Renal cortex interstitium (tissue), 11 donors: Measurements from ENCODE around the gene PHF21A. TPM values are rescaled to one million over a fixed set of nuclear protein-coding genes. Genes with fewer than 3 reads are reported as not detected.
"Not testable (repeated sequence)": the region's sequence is repeated elsewhere in the genome, so short reads cannot be mapped to it uniquely, and the experiment has no call there.

Experiments
- DNase-seq, 11 donors: peaks; one replicate each; pipeline ENCODE4 v3.0.0-alpha.2; 2013; ENCODE audit warnings: low read depth in 9 of 11, low spot score in 4 of 11; ENCODE audit errors: extremely low read depth in 1 of 11
- polyA plus RNA-seq, 3 donors: library from polyadenylated mRNA; unstranded; fragments of 120-200 nt; gene quantifications; one replicate each; pipeline ENCODE4 v1.2.1, GENCODE V29; 2013; ENCODE audit not compliant: insufficient read length in 3 of 3

Gene PHF21A
- polyA plus RNA-seq, 3 donors, result 47.1 to 59.5 (median 52.6) TPM

- peak; percentile 36 to 70 (median 60) for DNase-seq
Measured at GRCh38 chr11:46006418-46007070, 114.7 kb downstream of the PHF21A start.

GRCh38 chr11:46003572-46003971, 117.7 kb downstream of the PHF21A start:
- DNase-seq, result no peak

- no peak for DNase-seq
Measured at GRCh38 chr11:46002189-46002588, 119.1 kb downstream of the PHF21A start.

GRCh38 chr11:46001448-46001914, 119.8 kb downstream of the PHF21A start:
- DNase-seq, result peak in 1 of 11 donors; percentile 14

GRCh38 chr11:45997599-45997998, 123.7 kb downstream of the PHF21A start:
- no peak for DNase-seq

GRCh38 chr11:45995342-45995734, 125.9 kb downstream of the PHF21A start:
- DNase-seq, result no peak

- no peak for DNase-seq
Measured at GRCh38 chr11:45994371-45995341, 126.6 kb downstream of the PHF21A start.

- DNase-seq, result no peak
Measured at GRCh38 chr11:45993531-45994001, 127.7 kb downstream of the PHF21A start.

GRCh38 chr11:45988921-45989320, 132.3 kb downstream of the PHF21A start:
- peak in 1 of 11 donors; percentile 22 for DNase-seq

- DNase-seq, result no peak
Measured at GRCh38 chr11:45985212-45985611, 136.0 kb downstream of the PHF21A start.

- no peak for DNase-seq
Measured at GRCh38 chr11:45984192-45984591, 137.1 kb downstream of the PHF21A start.

GRCh38 chr11:45983471-45983845, 137.8 kb downstream of the PHF21A start:
- no peak for DNase-seq

- DNase-seq, result peak in 6 of 11 donors; percentile 33 to 67 (median 36)
Measured at GRCh38 chr11:45982656-45983470, 138.4 kb downstream of the PHF21A start.

GRCh38 chr11:45981826-45982225, 139.4 kb downstream of the PHF21A start:
- DNase-seq, result not testable (repeated sequence)

GRCh38 chr11:45974806-45975205, 146.4 kb downstream of the PHF21A start:
- DNase-seq, result no peak

- DNase-seq, result no peak
Measured at GRCh38 chr11:45973601-45974000, 147.7 kb downstream of the PHF21A start.

GRCh38 chr11:45968901-45969300, 152.4 kb downstream of the PHF21A start:
- no peak for DNase-seq

GRCh38 chr11:45967506-45967905, 153.7 kb downstream of the PHF21A start:
- DNase-seq, result no peak

GRCh38 chr11:45964911-45965389, 156.3 kb downstream of the PHF21A start:
- peak; percentile 64 to 85 (median 76) for DNase-seq
